ENCODE measurements around the gene DLG2.
"Not testable (repeated sequence)": the region's sequence is repeated elsewhere in the genome, so short reads cannot be mapped to it uniquely, and the experiment has no call there.

DLG2 gene

GRCh38 chr11:85123752-85124231 is 503.4 kb downstream of the DLG2 start:
- H3K27ac ChIP-seq, result no peak overlapping the region
- POLR2A ChIA-PET (ENCODE audit: low non-redundant PET), result no interaction called here
- no peak for DNase-seq (ENCODE audit: low spot score)
- CTCF ChIA-PET, result no interaction called here
- no peak for TF ChIP-seq CTCF (conservative IDR thresholded peaks at IDR 0.05; ENCODE audit: low read depth)

GRCh38 chr11:85118151-85118550 is 509.0 kb downstream of the DLG2 start:
- no peak overlapping the region for H3K27ac ChIP-seq
- no peak for TF ChIP-seq CTCF (conservative IDR thresholded peaks at IDR 0.05; ENCODE audit: low read depth)
- CTCF ChIA-PET, result no interaction called here
- DNase-seq (ENCODE audit: low spot score), result no peak
- POLR2A ChIA-PET (ENCODE audit: low non-redundant PET), result no interaction called here

- no peak for TF ChIP-seq CTCF (conservative IDR thresholded peaks at IDR 0.05; ENCODE audit: low read depth)
- H3K27ac ChIP-seq, result no peak overlapping the region
- ChIA-PET POLR2A (ENCODE audit: low non-redundant PET) (no interaction called here), CTCF (interaction anchor here (0.6 kb wide), 2 partner anchors 81 to 384 kb away, joined by 3 to 4 read pairs; no protein-coding TSS in a partner anchor)
- no peak for DNase-seq (ENCODE audit: low spot score)
Observed at GRCh38 chr11:85115798-85116197, 511.3 kb downstream of the DLG2 start.

- no peak for TF ChIP-seq CTCF (conservative IDR thresholded peaks at IDR 0.05; ENCODE audit: low read depth)
- DNase-seq (ENCODE audit: low spot score), result no peak
- no peak overlapping the region for H3K27ac ChIP-seq
- POLR2A ChIA-PET (ENCODE audit: low non-redundant PET), result no interaction called here
- CTCF ChIA-PET, result interaction anchor here (0.6 kb wide), 1 partner anchor 16 kb away, joined by 3 read pairs; no protein-coding TSS in a partner anchor
Observed at GRCh38 chr11:85114786-85115185, 512.4 kb downstream of the DLG2 start.

- CTCF ChIA-PET; DNase-seq (ENCODE audit: low spot score); POLR2A ChIA-PET (ENCODE audit: low non-redundant PET); H3K27ac ChIP-seq: not testable (repeated sequence)
Observed at GRCh38 chr11:85110246-85110645, 516.9 kb downstream of the DLG2 start.

GRCh38 chr11:85109141-85109540 is 518.0 kb downstream of the DLG2 start:
- TF ChIP-seq CTCF (conservative IDR thresholded peaks at IDR 0.05; ENCODE audit: low read depth), result no peak
- no peak for DNase-seq (ENCODE audit: low spot score)
- ChIA-PET CTCF (no interaction called here), POLR2A (ENCODE audit: low non-redundant PET) (no interaction called here)
- no peak overlapping the region for H3K27ac ChIP-seq

GRCh38 chr11:85105868-85106267 is 521.3 kb downstream of the DLG2 start:
- no peak for TF ChIP-seq CTCF (conservative IDR thresholded peaks at IDR 0.05; ENCODE audit: low read depth)
- CTCF ChIA-PET, result no interaction called here
- POLR2A ChIA-PET (ENCODE audit: low non-redundant PET), result no interaction called here

More at GRCh38 chr11:85105868-85106267, 521.3 kb downstream of the DLG2 start:
- no peak overlapping the region for H3K27ac ChIP-seq
- no peak for DNase-seq (ENCODE audit: low spot score)
